Activated T-helper 2 cell treated with anti-CD3 and anti-CD28 coated beads, Interferon-gamma antibody, Interleukin-2, Interleukin-4, amounts not matched to agents 10 μg/mL and 5 μg/mL and 100 μg/mL, durations not matched to agents 14 hours and 24 hours and 36 hours (primary cell): ENCODE measurements around the gene EIF2B2. TPM values are rescaled to one million over a fixed set of nuclear protein-coding genes. Genes with fewer than 3 reads are reported as not detected.

ENCODE experiments used
- DNase-seq: peaks from one replicate; pipeline ENCODE4 v3.0.0; 2021; ENCODE audit warnings: low spot score
- H3K27ac Mint-ChIP-seq: one replicate; pipeline ENCODE4 v1.8.0; 2021; ENCODE audit warnings: mixed read lengths
- H3K27me3 Mint-ChIP-seq: one replicate; pipeline ENCODE4 v1.8.0; 2021; ENCODE audit warnings: low read depth, mixed read lengths
- H3K36me3 Mint-ChIP-seq: one replicate; pipeline ENCODE4 v1.8.0; 2021; ENCODE audit warnings: low read depth, mixed read lengths
- H3K4me1 Mint-ChIP-seq: one replicate; pipeline ENCODE4 v1.8.0; 2021; ENCODE audit warnings: low read depth, mixed read lengths
- H3K4me3 Mint-ChIP-seq: one replicate; pipeline ENCODE4 v1.8.0; 2021; ENCODE audit warnings: low read depth, mild to moderate bottlenecking, moderate library complexity, mixed read lengths
- H3K9me3 Mint-ChIP-seq: one replicate; pipeline ENCODE4 v1.8.0; 2021; ENCODE audit warnings: mixed read lengths
- intact Hi-C: fragments of 100-400 bp; cut with micrococcal nuclease; formaldehyde crosslinking; loops from one replicate; pipeline ENCODE4 v1.15.1; 2023
- total RNA-seq: library from RNA; stranded (reverse); gene quantifications from 2 replicates; pipeline ENCODE4 v1.2.3, GENCODE V29; 2022

Gene EIF2B2
- total RNA-seq, 1 donor from 2014 or later = 50.4 TPM

DNA sequence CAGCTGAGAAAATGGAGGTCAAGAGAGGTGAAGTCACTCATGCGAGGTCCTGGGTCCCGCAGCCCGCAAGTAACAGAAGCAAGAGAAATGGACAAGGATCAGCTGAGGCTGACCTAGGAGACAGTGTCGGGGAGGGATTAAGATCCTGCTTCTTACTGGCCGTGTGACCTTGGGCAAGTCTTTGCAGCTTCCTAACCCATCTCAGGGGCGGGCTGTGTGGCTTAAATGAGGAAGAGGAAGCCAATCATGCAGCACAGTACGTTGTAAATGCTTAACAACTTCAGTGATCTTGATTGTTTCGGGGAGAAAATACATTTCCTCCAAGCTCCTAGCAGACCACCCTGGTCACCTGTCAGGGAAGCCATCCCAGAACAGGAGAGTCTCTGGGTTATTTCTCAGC, 40.2 kb upstream of the EIF2B2 start:
- no peak overlapping the region for H3K4me3 Mint-ChIP-seq
- H3K36me3 Mint-ChIP-seq = no peaks in the 10 kb centered on the region
- no peak for DNase-seq
- no peak overlapping the region for H3K27ac Mint-ChIP-seq
- no peaks in the 10 kb centered on the region for H3K9me3 Mint-ChIP-seq
- intact Hi-C loops = no loop called here
- H3K27me3 Mint-ChIP-seq = peaks cover 18% of the 10 kb centered on the region
- peaks cover 1% of the 10 kb centered on the region for H3K4me1 Mint-ChIP-seq

DNA sequence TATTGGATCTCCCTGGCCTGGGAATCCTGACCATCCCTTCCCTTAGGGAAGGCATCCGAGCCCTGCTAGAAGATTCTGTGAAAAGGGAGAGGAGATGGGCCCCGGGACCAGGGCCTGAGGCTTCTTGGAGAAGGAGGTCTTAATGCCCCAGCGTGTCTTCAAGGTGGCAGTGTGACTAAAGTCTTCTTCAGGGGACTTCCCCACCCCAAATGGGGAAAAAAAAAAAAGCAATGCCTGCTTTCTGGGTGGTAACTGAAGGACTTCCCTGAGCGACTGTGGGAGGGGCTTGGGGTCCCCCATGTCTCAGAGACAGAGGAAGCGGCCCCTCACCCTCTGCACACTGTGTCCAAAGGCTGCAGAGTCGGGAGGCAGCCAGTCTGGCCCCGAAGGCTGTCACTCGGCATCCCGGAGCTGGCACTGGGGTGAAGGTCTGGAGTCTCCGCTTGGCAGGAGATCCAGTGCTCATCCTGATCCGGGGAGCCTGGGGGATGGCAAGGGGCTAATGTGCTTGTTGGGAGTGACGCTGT, 39.5 kb upstream of the EIF2B2 start:
- Mint-ChIP-seq H3K27me3 (peaks cover 18% of the 10 kb centered on the region), H3K27ac (no peak overlapping the region), H3K4me3 (no peak overlapping the region), H3K36me3 (no peaks in the 10 kb centered on the region), H3K9me3 (no peaks in the 10 kb centered on the region), H3K4me1 (peaks cover 1% of the 10 kb centered on the region)
- no peak for DNase-seq
- intact Hi-C loops = no loop called here

DNA sequence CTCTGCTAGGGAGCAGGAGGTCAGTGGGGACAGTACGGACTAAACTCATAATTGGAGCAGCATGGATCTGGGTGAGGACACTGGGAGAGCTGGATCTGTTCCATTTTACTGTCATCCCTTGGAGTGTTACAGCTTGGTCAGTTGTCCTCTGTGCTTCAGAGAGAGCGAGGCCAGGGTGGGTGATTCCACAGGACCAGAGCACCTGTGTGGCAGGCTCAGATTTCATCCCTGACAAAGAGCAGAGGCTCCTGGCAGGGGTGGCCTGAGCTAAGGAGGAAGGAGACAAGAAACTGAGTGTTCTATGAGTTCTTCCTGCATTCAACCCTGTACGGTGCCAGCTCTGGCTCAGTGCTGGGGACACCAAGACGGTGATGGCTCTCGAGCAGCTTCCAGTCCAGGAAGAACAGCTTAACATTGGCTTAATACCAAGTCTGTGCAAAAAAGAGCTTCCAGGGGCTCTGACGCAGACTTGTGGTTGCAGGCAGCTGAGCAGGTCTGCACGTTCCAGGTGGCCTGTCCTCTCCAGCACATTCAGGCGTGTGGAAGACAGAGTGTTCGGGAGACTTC, 38.9 kb upstream of the EIF2B2 start:
- DNase-seq = no peak
- Mint-ChIP-seq H3K27ac (no peak overlapping the region), H3K27me3 (peaks cover 18% of the 10 kb centered on the region), H3K4me1 (peaks cover 1% of the 10 kb centered on the region), H3K4me3 (no peak overlapping the region), H3K36me3 (no peaks in the 10 kb centered on the region), H3K9me3 (no peaks in the 10 kb centered on the region)
- intact Hi-C loops = no loop called here

DNA sequence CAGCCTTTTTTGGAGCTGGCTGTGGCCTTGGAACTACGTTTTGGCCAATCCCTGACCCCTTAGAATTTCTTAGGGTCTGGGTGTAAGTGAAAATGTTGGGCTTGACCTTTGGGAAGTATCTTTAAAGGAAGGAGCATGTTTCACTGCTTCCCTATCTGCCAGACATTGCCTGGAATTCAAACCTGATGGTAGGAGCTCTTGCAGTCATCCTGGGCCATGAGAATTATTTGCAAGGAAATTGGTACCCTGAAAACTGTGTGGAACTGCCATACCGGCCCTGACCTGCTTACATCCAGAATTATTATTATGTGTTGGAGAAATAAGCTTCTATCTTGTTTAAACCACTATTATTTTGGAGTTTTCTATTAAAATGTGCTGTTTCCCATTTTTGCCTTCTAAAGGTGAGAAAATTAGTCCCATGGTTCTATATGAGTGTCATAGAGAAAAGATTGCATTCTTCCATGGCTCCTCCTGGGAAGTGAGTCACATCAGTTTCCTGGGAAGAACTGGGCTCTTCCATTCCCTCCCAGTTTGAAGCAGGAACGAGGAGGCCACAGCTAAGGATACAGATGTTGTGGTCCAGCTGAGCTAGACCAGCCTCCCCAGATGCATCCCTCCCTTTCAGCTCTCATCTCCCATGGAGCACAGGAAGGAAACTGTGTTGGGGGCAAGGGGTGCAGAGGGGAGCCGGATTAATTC, 37.8 kb upstream of the EIF2B2 start:
- Mint-ChIP-seq H3K27me3 (peaks cover 20% of the 10 kb centered on the region), H3K4me3 (no peak overlapping the region), H3K36me3 (no peaks in the 10 kb centered on the region), H3K9me3 (no peaks in the 10 kb centered on the region), H3K4me1 (peaks cover 1% of the 10 kb centered on the region), H3K27ac (no peak overlapping the region)
- no peak for DNase-seq
- intact Hi-C loops = no loop called here

DNA sequence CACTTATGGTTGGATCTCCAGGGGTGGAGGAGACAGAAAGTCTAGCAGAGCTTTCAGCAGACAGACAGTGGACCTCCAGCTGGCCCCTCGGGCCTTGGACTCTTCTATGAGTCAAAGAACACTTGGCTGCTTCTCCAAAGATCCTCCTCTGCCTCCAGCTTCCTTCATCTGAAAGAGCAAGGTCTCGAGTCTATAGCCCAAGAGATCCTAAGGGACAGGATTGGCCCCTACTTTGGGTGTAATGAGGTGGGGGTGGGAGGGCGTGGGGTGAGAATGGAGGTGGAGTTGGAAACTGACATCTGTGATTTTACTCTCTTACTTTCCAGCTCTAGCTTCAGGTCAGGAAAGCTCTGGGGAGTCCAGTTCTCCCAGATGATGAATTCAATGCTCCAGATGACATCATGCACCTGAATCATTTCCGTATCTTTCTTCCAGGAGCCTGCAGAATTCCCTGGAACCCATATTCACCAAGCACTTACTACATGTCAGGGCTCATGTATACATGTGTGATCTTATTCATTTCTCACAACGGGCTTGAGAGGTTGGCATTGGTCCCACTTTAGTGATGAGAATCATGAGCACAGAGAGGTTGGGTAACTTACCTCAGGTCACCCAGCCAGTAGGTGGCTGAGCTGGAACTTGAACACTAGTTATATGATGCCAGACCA, 37.1 kb upstream of the EIF2B2 start:
- Mint-ChIP-seq H3K4me1 (peaks cover 1% of the 10 kb centered on the region), H3K27ac (no peak overlapping the region)

DNA sequence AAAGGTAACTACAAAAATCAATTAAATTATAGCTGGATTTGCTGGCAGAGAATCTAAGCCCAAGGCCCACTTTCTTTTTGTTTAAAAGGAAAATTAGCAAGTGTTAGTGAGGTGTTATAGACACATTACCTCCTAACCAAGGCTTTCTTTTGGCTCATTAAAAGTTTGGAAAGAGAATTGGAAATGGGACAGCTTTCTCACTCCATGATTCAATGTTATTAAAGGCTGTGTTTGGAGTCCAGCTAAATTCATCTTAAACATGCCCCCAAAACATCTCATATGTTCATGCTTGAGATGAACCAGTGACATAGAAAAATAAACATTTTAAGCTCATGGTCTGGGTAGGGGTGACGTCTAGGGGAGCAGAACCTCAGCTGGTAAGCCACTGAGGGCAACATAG, 33.9 kb upstream of the EIF2B2 start:
- DNase-seq = no peak
- H3K27ac Mint-ChIP-seq = no peak overlapping the region

More for the DNA sequence above, 37.1 kb upstream of the EIF2B2 start:
- intact Hi-C loops = no loop called here
- H3K27me3 Mint-ChIP-seq = peaks cover 20% of the 10 kb centered on the region
- H3K36me3 Mint-ChIP-seq = no peaks in the 10 kb centered on the region
- DNase-seq = no peak
- H3K9me3 Mint-ChIP-seq = no peaks in the 10 kb centered on the region
- H3K4me3 Mint-ChIP-seq = no peak overlapping the region

DNA sequence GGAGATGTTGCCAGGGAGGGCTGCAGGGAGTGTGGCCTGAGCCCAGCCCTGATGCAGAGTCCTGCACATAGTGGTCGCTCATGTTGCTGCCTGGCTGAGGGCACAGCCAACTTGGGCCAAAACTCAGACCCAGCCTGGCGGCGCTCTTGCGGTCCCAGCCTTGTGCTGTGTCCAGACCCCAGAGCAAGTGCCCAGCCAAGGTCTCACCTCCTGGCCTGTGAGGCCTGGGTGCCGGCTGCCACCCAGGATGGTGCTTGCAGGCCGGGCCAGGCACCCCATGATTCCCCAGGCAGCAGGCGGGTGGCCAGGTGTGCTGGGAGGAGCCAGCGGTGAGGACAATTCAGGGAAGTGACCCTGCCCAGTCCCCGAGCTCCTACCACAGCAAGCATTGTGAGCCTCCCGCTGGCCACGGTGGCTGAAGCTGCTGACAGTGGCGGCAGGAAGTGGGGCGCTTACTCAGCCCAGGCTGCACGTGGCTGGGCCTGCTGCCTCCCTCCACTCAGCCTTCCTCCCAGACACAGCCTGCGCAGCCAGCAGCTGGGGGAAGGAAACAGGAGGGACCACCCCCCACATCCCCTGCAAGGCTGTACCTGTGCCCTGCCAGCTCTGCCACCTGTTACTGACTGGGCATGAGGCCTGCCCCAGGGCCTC, 29.6 kb upstream of the EIF2B2 start:
- Mint-ChIP-seq H3K36me3 (no peaks in the 10 kb centered on the region), H3K27me3 (peaks cover 3% of the 10 kb centered on the region), H3K4me1 (no peaks in the 10 kb centered on the region), H3K27ac (no peak overlapping the region), H3K4me3 (no peak overlapping the region), H3K9me3 (no peaks in the 10 kb centered on the region)
- no peak for DNase-seq
- intact Hi-C loops = no loop called here

More for the DNA sequence above, 33.9 kb upstream of the EIF2B2 start:
- H3K4me3 Mint-ChIP-seq = no peak overlapping the region
- peaks cover 1% of the 10 kb centered on the region for H3K4me1 Mint-ChIP-seq
- peaks cover 12% of the 10 kb centered on the region for H3K27me3 Mint-ChIP-seq
- H3K9me3 Mint-ChIP-seq = no peaks in the 10 kb centered on the region
- H3K36me3 Mint-ChIP-seq = no peaks in the 10 kb centered on the region
- intact Hi-C loops = no loop called here

DNA sequence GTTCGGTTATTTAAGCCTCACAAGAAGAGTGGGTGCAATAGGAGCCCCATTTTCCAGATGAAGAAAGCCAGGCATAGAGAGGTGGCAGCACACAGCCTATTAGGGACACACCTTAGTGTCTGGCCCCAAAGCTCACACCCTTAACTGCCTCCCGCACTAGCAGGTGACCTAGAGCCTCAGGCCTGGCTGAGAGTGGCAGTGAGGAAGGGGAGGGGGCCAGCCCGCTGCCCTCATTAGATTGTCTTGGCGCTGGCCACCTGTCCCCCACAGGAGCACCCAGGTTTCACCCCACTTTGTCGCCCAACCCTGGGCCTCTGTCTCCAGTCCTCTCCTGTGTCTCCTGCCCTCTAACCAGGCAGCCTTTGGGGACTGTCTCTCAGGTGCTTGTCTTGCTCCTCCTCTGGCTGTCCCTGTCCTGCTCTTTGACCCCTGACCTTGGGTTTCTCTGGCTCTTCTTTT, 28.8 kb upstream of the EIF2B2 start:
- peaks cover 2% of the 10 kb centered on the region for H3K27me3 Mint-ChIP-seq
- intact Hi-C loops = no loop called here
- no peak overlapping the region for H3K27ac Mint-ChIP-seq
- no peaks in the 10 kb centered on the region for H3K9me3 Mint-ChIP-seq
- DNase-seq = no peak
- H3K4me1 Mint-ChIP-seq = no peaks in the 10 kb centered on the region
- no peak overlapping the region for H3K4me3 Mint-ChIP-seq
- no peaks in the 10 kb centered on the region for H3K36me3 Mint-ChIP-seq

DNA sequence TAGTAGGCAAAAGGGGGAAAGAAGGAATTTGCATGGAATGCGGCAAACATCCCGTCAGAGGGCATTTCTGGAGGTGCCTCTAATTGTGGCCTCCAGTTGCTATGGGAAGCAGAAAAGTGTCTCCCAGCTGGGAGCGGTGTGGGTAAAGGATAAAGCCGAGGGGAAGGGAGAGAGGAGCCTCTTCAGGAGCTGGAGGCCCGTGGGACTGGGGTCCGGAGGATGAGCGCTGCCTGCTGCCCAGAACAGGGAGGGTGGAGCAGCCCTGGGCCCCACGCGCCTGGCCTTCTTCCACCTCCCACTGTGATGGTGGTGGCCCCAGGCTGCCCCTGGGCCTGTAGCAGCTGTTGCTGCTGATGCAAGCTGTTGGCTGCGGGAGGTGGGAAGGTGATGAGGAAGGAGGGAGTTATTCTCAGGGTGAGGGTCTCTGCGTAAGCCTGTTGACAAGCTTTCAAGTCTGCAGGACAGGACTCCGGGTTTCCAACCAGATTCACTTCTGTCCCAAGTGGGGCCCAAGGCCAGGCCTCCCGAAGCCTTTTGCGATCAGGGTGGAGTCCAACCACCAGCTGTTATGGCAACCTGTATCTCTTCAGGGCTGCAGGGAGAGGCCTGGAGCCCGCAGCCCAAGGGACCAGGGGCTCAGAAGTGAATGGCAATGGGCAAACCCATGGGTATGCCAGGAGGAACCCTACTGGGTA, 28.2 kb upstream of the EIF2B2 start:
- H3K27ac Mint-ChIP-seq = no peak overlapping the region

DNA sequence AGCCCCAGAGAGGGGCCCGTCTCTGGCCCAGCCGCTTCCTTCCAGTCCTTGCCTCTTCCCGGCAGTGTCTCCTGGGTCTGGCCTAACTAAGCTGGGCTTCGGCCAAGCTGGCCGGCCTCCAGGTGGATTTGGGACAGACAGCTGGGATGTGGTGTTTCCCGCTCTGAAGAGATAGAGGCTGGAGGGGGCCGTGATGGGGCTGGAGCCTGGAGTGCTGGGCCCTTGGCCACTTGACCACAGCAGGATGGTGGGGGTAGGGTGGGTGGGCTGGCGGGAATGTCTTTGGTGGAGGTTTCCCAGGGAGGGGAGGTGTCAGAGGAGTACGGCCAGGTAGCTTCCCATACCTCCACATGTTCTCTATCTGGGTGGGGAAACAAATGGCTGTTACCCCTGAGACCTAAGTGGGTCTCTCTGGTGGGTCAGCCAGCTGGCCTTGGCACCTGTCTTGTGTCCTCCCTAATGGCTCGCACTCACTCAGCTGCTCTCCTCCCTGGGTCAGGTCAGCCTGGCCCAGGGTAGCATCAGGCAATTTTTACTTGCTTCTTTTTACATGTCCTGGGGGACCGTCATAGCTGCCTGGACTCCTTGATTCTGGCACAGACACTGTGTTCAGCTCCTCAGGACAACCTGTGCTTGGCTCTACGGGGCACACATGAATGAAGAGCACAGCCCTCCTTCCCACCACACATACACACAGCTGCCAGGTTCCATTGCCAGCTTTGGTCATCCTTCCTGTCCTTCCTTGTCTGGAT, 27.5 kb upstream of the EIF2B2 start:
- Mint-ChIP-seq H3K36me3 (no peaks in the 10 kb centered on the region), H3K9me3 (no peaks in the 10 kb centered on the region), H3K4me3 (no peak overlapping the region), H3K27me3 (no peaks in the 10 kb centered on the region), H3K27ac (no peak overlapping the region), H3K4me1 (no peaks in the 10 kb centered on the region)
- intact Hi-C loops = no loop called here
- no peak for DNase-seq

More for the DNA sequence above, 28.2 kb upstream of the EIF2B2 start:
- Mint-ChIP-seq H3K27me3 (no peaks in the 10 kb centered on the region), H3K9me3 (no peaks in the 10 kb centered on the region), H3K4me3 (no peak overlapping the region), H3K4me1 (no peaks in the 10 kb centered on the region), H3K36me3 (no peaks in the 10 kb centered on the region)
- intact Hi-C loops = no loop called here
- no peak for DNase-seq

DNA sequence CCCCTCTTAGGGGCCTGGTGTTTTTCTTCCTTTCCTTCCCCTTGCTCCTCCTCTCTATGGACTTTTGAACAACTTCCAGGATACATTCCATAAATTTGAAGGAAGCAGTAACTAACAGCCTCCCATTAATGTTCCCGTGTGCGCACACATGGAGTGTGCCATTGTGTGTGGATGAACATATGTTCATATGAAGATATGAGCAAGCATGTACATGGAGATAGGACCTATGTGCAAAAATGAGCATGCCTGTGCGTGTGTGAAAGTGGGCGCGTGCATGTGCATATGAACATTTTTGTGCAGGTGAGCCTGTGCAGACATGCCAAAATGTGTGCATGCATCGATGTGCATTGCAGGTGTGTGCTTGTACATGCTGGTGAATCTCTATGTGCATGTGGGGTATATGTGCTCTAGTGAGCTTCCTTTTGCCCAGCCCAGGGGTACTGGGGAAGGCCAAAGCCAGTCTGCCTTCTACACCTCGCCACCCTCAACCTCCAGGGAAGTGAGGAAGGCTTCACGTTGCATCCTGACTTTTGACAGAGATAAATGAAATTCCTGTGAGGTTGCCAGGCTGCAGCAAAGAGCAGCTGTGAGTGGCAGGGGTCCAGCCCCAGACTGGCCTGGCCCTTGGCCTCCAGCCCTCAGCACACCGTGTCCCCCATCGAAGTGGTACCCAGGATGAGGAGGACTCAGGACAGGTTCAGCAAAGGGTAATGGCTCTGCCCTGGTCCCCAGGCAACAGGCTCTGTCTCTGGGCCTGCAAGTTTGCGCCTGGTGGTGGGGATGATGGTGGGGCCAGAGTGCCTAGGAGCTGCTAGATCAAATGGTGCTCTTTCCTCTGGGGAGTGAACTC, 26.2 kb upstream of the EIF2B2 start:
- no peak overlapping the region for H3K4me3 Mint-ChIP-seq

More for the DNA sequence above, 26.2 kb upstream of the EIF2B2 start:
- H3K36me3 Mint-ChIP-seq = no peaks in the 10 kb centered on the region
- DNase-seq = no peak
- H3K4me1 Mint-ChIP-seq = no peaks in the 10 kb centered on the region
- no peak overlapping the region for H3K27ac Mint-ChIP-seq
- H3K27me3 Mint-ChIP-seq = no peaks in the 10 kb centered on the region
- intact Hi-C loops = no loop called here
- H3K9me3 Mint-ChIP-seq = no peaks in the 10 kb centered on the region
